Activated CD4-positive, alpha-beta T cell treated with anti-CD3 and anti-CD28 coated beads, Interleukin-2, amount 50 U/mL, for 1 hour (primary cell): ENCODE measurements around the gene SLC20A1.
A peak's percentile ranks its signal among the peaks of the same experiment; 100 is the strongest.

Experiments used
- DNase-seq: peaks from one replicate; pipeline ENCODE4 v3.0.0-alpha.2; 2020

The SLC20A1 gene

DNA sequence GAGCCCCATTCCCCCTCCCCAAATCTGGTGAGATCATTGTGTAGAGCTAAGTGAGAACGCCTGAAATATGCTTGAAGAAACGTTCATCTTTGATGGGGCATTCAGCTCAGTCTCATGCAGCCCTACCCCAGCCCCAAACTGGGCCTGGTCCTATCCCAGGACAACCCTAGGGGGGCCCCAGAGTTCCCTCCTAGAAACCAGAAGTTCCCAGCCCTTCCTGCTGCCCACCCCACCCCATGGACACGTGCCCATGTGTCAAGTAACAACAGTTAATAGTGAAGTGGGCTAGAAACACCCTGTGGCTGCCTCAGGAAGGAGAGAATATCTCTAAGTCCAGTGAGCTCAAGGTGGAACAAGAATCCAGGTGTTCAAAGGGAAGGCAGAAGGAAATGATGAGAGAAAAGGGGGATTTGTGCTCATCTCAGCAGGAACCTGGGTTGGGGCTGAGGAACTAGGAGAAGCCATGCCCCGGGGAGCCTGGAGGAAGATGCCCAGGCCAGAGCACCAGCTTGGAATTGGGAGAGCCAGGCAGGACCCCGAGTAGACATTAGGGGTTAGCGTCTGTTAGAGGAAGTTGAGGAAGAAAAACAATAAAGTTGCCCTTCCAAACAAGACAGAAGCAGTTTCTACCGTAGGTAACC lies 20.1 kb upstream of the SLC20A1 start:
- DNase-seq: no peak

- peak; percentile 57 for DNase-seq
These were observed 19.1 kb upstream of the SLC20A1 start for GRCh38 chr2:112626604-112627059.

- no peak for DNase-seq
These were observed 18.4 kb upstream of the SLC20A1 start for GRCh38 chr2:112627060-112628040.

DNA sequence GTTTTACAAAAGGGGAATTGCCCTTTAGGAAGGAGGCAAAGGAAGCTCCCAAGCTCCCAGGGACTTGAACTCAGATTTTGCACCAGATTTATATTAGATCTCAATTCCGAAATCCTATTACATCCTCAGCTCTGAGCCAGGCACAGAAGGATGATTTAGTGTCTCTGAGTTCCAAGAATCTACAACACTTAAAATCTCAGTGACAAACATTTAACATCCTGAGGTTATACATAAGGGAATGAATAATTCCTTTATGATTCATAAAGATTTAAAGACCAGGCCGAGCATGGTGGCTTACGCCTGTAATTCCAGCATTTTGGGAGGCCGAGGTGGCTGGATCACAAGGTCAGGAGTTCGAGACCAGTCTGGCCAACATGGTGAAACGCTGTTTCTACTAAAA lies 16.5 kb upstream of the SLC20A1 start:
- no peak for DNase-seq

DNA sequence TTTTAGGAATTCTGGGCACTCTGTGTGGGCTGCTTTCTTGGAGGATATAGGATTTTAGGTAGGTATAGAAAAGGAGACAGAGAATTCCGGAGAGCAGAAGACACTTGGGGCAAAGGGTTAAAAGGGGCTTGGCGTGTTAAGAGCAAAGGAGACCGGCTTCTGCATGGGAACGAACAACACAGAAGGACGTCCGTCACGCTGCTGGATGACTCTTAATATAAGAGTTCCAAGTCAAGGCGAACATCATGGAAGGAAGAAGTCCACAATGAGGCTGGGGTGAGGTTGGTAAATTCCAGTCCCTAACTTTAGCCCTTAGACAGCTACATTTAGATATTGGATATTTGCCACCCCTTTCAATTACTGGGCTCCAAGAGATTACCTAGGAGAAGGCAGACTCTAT lies 15.9 kb upstream of the SLC20A1 start:
- DNase-seq: no peak

GRCh38 chr2:112630268-112630667 lies 15.5 kb upstream of the SLC20A1 start:
- DNase-seq: no peak

DNA sequence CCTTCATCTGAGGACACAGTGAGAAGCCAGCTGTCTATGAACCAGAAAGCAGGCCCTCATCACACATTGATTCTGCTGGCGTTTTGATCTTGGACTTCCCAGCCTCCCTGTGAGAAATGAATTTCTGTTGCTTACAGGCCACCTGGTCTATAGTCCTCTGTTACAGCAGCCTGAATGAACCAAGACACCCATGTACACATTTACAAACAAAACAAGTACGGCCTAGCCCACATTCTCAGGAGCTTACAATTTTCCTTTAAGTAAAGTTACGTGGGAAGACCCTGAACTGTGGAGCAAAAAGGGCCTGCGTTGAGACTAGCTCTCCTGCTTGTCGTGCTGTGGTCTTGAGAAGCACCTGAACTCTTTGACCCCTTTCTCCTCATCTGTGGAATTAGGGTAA lies 12.0 kb upstream of the SLC20A1 start:
- DNase-seq: no peak

DNA sequence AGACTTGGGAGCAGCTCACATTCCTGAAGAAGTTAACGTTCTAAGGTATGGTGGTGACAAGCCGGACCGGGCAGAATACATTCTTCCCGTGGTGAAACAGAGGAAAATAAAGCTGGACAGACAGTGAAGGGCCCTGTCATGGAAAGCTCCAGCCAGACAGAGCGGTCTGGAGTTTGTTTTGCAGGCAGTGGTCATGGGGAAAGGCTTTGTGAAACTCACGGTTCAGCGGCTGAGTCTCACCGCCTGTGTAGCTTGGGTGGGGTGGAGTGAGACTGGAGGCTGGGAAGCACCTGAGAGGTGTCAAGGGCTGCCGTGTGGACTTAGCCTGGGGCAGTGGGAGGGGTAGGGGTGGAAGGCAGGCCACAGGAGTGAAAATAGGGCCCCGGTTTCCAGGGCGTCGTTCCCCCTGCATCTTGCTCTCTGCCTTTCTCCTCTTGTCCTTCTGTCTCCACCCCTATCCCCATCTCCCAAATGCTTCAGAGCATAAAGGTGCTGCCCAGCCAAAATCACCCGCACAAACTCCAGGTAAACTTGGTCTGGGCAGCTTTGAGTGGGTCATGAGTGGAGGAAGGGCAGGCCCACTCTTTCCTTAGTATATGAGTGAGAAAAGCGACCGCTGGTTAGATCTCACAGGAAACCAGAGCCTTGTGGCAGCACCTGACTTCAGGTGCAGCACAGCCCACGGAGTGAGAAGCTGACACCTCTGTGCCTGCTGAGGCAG lies 11.4 kb upstream of the SLC20A1 start:
- peak; percentile 20 for DNase-seq

- DNase-seq: no peak
These were observed 10.9 kb upstream of the SLC20A1 start for GRCh38 chr2:112634874-112635157.

- DNase-seq: no peak
These were observed 9.0 kb upstream of the SLC20A1 start for GRCh38 chr2:112636605-112637288.

- no peak for DNase-seq
These were observed 8.5 kb upstream of the SLC20A1 start for GRCh38 chr2:112637289-112637660.

- DNase-seq: no peak
These were observed 5.8 kb upstream of the SLC20A1 start for GRCh38 chr2:112639936-112640335.

DNA sequence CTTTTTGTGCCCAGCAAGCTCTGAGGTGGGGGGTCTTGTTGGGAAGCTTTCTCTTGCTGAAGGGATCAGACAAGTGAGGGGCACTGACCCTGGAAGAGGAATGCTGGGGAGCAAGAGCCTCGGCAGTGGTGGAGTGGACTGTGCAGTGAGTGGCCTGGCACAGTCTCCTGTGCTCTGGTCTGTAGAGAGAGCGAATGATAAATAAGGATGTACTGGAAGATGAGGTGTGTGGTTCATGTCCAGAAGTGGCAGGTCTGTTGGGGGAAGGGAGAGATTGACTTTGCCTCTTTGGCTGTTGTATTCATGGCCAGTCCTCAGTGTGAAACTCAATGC lies 5.3 kb upstream of the SLC20A1 start:
- no peak for DNase-seq

GRCh38 chr2:112640800-112641675 lies 4.7 kb upstream of the SLC20A1 start:
- no peak for DNase-seq

DNA sequence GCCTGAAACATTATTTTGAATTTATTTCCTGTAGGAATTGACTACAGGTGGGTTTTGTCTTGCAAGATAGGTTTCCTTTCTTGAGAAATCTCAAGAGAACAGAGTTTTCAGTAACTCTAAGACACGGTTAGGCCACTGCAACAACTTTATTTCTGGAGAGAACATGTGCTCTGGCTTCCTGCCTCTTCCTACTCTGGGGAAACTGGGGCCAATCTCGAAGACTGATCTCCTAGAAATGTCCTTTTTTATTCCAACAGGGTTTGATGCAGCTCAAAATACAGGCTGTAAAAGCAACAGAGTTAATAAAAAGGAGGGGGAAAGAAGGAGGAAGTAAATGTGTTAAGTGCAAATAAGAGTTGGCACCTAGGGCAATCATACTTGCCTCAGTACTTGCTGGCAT lies 4.0 kb upstream of the SLC20A1 start:
- DNase-seq: no peak

GRCh38 chr2:112642561-112642960 lies 3.2 kb upstream of the SLC20A1 start:
- no peak for DNase-seq

DNA sequence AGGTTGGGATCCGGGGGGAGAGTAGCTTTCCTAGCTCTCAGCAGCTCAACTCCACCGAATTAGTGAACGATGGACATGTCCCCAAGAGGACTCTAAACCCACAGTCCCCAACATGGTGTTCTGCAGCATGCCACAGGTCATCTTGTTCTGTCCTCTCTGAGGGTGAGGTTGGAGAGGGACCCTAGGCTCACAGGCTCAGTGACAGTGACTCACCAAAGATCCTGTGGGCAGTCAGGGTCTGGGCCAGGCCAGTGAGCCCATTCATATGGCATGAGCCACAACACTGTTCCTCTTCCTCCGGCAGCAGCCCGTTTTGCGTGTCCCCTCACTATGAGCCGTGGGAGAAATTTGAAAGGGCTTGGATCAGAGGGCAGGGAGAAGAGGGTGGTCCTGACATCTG lies 2.8 kb upstream of the SLC20A1 start:
- DNase-seq: no peak

- DNase-seq: no peak
These were observed 2.3 kb upstream of the SLC20A1 start for GRCh38 chr2:112643488-112643887.

- DNase-seq: no peak
These were observed 1.4 kb upstream of the SLC20A1 start for GRCh38 chr2:112644155-112644932.

- DNase-seq: no peak
These were observed 818 bp upstream of the SLC20A1 start for GRCh38 chr2:112644933-112645309.

DNA sequence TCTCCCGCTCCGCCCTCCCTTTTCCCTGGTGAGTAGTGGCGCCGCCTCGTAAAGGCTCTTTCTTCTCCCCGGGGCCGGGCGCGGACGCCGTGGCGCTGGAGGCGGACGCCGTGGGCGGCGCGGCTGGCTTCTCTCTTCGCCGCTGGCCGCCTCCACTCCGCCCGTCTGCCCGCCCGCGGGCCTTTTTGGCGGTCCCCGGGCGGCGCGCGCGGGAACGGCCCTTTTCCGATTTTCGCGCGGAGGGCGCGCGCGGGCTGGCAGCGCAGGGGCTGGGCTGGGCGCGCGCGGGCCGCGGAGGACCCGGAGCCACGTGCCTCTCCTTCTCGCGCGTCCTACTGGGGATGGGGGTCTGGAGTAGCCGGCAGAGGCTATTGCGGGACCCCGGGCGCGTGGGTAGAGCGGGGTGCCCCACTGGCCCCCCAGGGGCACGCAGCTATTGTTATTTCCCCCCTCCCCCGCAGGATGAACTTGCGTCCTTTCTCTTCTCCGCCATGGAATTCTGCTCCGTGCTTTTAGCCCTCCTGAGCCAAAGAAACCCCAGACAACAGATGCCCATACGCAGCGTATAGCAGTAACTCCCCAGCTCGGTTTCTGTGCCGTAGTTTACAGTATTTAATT lies 472 bp downstream of the SLC20A1 start:
- peak; percentile 41 for DNase-seq
